Esophagus mucosa (tissue), 1 donor: ENCODE measurements around the gene TMEM209. TPM values are rescaled to one million over a fixed set of nuclear protein-coding genes. Genes with fewer than 3 reads are reported as not detected.
"Not testable (repeated sequence)": the region's sequence is repeated elsewhere in the genome, so short reads cannot be mapped to it uniquely, and the experiment has no call there.

ENCODE experiments used
- ATAC-seq: fragments of 200-7000 bp; cut with Tn5 transposase; one replicate; pipeline ENCODE4 v1.9.1; 2020
- total RNA-seq: library from RNA; stranded (reverse); gene quantifications from one replicate; pipeline ENCODE4 v1.2.4, GENCODE V29; 2023
- donor health status: DM: yes; HTN: yes; CAD: no.

TMEM209 gene
- total RNA-seq, result 14.9 TPM

GRCh38 chr7:130205084-130205947 lies at the start of gene TMEM209:
Gene TMEM209 (minus strand): TSS chr7:130205406. CDS start chr7:130205375, 31 bp downstream.
- ATAC-seq, result peak; percentile 96

GRCh38 chr7:130254555-130254954 lies 49.3 kb upstream of the TMEM209 start:
- ATAC-seq, result no peak

GRCh38 chr7:130249626-130250025 lies 44.4 kb upstream of the TMEM209 start:
- not testable (repeated sequence) for ATAC-seq

GRCh38 chr7:130248842-130249241 lies 43.6 kb upstream of the TMEM209 start:
- not testable (repeated sequence) for ATAC-seq

GRCh38 chr7:130246491-130246890 lies 41.3 kb upstream of the TMEM209 start:
- not testable (repeated sequence) for ATAC-seq

GRCh38 chr7:130243486-130243885 lies 38.3 kb upstream of the TMEM209 start:
- ATAC-seq, result not testable (repeated sequence)

GRCh38 chr7:130242198-130243014 lies 37.2 kb upstream of the TMEM209 start:
- ATAC-seq, result peak; percentile 81

- no peak for ATAC-seq
Measured at GRCh38 chr7:130240240-130240639, 35.0 kb upstream of the TMEM209 start.

GRCh38 chr7:130236361-130236760 lies 31.2 kb upstream of the TMEM209 start:
- not testable (repeated sequence) for ATAC-seq

- no peak for ATAC-seq
Measured at GRCh38 chr7:130234078-130234477, 28.9 kb upstream of the TMEM209 start.

GRCh38 chr7:130232209-130232608 lies 27.0 kb upstream of the TMEM209 start:
- ATAC-seq, result no peak

GRCh38 chr7:130231792-130232191 lies 26.6 kb upstream of the TMEM209 start:
- no peak for ATAC-seq

- not testable (repeated sequence) for ATAC-seq
Measured at GRCh38 chr7:130229981-130230380, 24.8 kb upstream of the TMEM209 start.

- no peak for ATAC-seq
Measured at GRCh38 chr7:130228840-130229502, 23.8 kb upstream of the TMEM209 start.

- ATAC-seq, result no peak
Measured at GRCh38 chr7:130227883-130228575, 22.8 kb upstream of the TMEM209 start.

GRCh38 chr7:130226333-130226732 lies 21.1 kb upstream of the TMEM209 start:
- ATAC-seq, result no peak

GRCh38 chr7:130224923-130225322 lies 19.7 kb upstream of the TMEM209 start:
- not testable (repeated sequence) for ATAC-seq

GRCh38 chr7:130224210-130224609 lies 19.0 kb upstream of the TMEM209 start:
- no peak for ATAC-seq

- no peak for ATAC-seq
Measured at GRCh38 chr7:130223646-130224045, 18.4 kb upstream of the TMEM209 start.

GRCh38 chr7:130221746-130222145 lies 16.5 kb upstream of the TMEM209 start:
- no peak for ATAC-seq

- no peak for ATAC-seq
Measured at GRCh38 chr7:130219871-130220270, 14.7 kb upstream of the TMEM209 start.
